GM18907 (cell line): ENCODE measurements around the gene VTN.

Source experiments
- ATAC-seq: cut with Tn5 transposase; IDR thresholded peaks from one replicate; pipeline ENCODE4 v1.9.1; 2021; ENCODE audit warnings: mild to moderate bottlenecking, moderate library complexity; ENCODE audit not compliant: unreplicated experiment

The VTN gene

DNA sequence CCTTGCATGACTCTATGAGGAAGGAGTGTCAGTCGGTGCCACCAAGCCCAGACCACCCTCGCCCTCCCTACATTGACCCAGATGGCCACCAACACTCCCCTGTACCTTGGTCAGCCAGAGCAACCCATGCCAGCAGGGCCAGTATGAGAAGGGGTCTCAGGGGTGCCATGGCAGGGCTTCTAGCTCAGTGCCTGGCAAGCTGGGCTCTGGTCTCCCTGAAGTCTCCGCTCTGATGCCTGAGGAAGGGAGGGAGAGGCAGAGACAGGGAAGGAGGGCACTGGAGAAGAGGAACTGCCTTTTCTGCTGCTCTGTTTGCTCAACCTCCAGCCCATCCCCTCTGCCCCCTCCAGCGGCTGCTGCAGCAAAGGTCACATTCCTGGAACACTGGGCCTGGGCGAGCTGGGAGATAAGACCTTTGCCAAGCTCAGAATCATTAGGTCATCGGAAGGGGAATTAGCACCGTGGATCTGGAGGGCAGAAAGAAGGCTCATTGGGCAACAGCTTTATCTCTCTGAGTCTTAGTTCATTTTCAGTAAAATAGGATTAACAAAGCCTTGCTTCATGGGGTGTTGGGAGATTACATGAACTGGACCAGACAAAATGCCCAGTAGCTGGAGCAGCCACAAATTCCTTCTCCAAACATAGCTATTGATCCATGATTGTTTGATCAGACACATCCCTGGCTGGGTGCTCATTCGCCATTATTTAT, at the start of gene VTN:
Gene VTN, minus strand, starts transcription at position 273 of the 709 bp plus-strand sequence. Its CDS starts 104 bp downstream, at position 169.
- ATAC-seq, result no peak

GRCh38 chr17:28416703-28417311, 46.7 kb upstream of the VTN start:
- peak; percentile 56 for ATAC-seq

- ATAC-seq, result no peak
Measured at GRCh38 chr17:28415886-28416285, 45.8 kb upstream of the VTN start.

DNA sequence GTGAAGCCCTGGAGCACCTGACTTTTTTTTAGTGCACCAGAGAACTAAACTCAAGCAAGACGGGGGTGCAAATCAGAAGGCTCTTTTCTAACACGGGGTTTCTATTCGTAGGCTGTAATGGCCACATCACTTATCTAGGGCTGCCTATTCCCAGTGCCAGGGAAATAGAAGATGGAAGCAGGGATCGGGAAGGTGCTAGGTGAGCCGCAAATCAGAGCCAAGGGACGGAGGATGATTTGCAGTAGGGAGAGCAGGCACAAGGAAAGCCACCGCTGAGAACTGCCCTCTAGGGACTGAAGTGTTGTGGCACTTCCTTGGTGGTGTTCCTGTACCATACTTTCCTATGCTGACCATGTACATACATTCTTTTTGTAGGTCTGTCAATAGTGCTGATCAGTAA, 43.7 kb upstream of the VTN start:
- no peak for ATAC-seq

DNA sequence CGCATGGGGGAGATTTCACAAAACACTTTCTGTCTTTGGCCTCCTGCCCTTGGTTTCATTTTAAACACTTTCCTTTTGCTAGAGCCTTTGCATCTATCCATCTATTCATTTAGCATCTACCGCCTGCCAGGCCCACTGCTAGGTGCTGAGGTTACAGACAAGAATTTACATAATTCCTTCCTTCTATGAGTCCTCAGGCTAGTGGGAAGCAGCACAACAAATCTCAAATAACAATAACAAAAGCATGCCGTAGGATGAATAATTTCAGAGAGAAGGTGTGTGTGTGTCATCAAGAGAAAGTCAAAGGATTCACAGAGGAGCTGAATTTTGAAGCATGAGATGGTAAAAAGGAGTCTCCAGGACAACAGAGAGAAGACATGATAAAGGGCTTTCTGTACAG, 42.0 kb upstream of the VTN start:
- ATAC-seq, result no peak

DNA sequence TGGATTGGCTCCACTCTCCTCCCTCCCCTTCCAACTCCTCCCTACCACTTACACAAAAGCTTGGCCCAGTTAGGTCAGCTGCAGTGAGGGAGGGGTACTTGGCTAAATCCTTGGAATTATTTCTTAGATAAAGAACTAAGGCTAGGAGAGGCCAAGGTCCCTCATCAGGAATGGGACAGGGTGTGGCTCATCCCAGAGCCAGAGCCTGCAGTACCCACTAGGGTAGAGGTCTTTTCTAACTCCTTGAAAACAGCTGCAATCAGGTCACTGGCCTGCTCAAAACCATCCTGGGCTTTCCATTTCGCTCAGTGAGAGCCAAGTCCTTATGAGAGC, 37.8 kb upstream of the VTN start:
- ATAC-seq, result no peak

DNA sequence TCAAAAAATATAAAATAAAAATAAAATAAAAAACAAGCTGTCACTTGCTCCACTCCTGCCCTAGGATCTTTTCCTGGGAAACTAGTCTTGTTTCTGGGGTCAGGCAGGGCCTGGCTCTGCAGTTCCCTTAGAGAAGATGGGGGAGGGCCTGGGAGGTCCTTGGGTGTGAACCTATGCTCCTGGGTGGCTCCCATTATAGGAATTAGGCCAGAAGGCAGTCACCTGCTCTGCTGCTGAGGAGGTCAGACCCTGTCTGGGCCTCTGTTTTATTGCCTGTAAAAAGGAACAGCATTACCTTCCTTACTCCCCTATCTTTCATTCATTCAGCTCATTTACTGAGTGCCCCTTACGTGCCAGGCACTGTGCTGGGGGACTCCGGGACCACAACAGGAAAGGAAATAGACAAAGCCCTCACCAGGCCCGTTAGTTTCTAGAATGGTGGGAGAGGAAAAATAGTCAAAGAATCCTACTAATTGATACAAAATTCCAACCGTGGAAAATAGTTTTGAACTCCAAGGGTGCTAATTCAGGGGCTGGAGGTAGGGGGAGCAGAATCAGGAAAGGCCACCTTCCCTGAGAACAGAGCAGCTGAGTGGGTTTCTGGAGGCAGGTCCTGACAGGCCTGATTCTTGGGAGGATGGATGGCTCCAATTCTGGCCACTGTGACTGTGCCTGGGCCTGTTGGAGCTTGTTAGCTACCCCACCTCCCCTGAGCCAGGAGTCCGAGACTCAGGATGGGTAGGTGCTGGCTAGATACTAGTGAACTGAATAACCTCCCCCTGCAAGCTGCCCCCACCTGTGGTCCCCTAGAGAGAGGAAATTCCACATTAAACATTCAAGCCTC, 37.2 kb upstream of the VTN start:
- ATAC-seq, result no peak

GRCh38 chr17:28406473-28406814, 36.3 kb upstream of the VTN start:
- no peak for ATAC-seq

GRCh38 chr17:28405632-28406472, 35.7 kb upstream of the VTN start, which contains the start of gene SLC46A1:
SLC46A1 (minus strand) TSS chr17:28406212; CDS start chr17:28406114, 98 bp downstream.
- peak; percentile 75 for ATAC-seq

GRCh38 chr17:28404812-28405570, 34.9 kb upstream of the VTN start:
- no peak for ATAC-seq

DNA sequence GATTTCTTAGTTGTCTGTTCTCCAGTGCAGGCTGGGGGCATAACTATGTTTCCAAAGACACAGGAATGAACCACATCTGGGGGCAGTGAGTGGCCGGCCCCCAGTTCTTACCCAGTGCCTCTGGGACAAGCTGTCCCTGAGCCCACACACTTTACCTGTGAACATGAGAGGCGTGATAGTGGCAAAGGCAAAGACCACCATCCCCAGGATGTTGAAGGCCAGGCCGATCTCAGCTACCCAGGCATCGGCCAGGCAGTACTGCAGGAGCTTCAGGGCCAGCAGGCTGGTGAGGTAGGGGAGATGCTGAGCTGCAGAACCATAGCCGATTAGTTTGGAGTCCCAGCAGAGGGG, 34.3 kb upstream of the VTN start:
- ATAC-seq, result no peak

- no peak for ATAC-seq
Measured at GRCh38 chr17:28404007-28404406, 33.9 kb upstream of the VTN start.

DNA sequence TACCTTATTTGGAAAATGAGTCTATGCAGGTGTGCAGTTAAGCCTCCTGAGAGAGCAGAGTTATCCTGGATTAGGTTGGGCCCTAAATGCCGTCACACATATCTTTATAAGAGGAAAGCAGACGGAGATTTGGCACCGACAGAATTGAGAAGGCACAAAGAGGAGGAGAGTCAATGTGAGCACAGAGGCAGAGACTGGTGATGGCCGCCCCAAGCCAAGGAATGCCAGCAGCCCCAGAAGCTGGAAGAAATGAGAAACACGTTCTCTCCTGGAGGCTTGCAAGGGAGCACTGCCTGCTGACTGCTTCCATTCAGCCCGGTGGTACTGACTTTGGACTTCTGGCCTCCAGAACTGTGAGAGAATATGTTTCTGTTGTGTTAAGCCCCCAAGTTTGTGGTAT, 32.7 kb upstream of the VTN start:
- no peak for ATAC-seq

DNA sequence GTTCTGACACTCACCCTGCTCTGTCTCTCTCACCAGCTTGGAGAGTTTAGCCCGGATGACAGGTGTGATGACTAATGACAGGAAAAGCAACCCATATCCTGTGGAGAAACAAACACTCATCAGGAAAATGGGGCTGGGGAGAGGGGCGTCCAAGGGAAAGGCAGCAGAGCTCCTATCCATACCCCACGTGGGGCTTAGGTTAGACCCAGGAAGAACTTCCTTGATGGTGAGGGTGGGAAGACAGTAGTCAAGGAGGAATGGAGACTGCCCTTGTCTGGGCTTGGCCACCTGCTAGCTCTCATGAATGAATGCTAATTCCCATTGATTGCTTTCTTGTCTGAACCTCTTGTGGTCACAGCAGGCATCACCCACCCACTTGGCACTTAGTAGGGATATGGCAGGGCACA, 32.1 kb upstream of the VTN start:
- no peak for ATAC-seq

DNA sequence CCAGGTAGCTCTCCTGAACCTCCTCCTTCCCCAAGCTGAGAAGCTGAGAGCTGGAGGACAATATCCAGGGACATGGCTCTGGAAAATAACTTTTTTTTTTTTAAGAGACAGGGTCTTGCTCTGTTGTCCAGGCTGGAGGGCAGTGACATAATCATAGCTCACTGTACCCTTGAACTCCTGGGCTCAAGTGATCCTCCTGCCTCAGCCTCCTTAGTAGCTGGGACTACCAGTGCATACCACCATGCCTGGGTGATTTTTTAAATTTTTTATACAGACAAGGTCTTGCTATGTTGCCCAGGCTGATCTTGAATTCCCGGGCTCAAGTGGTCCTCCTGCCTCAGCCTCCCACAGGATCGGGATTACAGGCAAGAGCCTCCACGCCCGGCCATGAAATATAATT, 29.7 kb upstream of the VTN start:
- no peak for ATAC-seq

DNA sequence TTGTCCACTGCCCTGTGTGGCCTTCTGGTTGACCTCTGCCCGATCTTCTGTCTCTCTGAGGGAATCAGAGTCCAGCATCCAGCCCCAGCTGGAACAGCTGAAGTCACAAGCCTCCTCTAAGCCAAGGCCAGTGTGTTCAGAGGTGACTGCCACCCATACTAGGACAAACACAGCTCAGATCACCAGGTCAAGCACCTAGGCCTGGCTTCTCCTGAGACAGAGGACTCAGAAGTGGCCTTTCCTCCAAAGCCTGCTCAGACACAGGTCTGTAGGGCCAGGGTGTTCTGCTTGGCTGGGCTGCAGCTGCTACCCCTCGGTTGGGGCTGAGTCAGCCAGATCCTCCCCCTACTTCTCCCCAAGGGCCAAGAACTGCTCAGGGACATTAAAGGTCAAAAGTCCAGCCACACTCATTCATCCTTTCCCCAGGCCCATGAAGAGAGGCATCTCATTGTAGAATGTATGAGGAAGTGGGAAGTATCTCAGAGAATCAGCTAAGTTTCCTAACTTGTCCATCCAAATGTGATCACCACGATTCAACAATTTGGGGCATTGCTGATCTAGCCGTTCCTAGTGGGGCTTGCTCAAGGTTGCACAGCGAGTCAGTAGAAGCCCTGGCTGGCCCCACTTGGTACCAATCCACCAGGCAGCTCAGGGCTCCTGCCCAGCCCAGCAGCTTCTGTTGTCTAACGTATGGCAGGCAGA, 28.3 kb upstream of the VTN start:
- ATAC-seq, result no peak

DNA sequence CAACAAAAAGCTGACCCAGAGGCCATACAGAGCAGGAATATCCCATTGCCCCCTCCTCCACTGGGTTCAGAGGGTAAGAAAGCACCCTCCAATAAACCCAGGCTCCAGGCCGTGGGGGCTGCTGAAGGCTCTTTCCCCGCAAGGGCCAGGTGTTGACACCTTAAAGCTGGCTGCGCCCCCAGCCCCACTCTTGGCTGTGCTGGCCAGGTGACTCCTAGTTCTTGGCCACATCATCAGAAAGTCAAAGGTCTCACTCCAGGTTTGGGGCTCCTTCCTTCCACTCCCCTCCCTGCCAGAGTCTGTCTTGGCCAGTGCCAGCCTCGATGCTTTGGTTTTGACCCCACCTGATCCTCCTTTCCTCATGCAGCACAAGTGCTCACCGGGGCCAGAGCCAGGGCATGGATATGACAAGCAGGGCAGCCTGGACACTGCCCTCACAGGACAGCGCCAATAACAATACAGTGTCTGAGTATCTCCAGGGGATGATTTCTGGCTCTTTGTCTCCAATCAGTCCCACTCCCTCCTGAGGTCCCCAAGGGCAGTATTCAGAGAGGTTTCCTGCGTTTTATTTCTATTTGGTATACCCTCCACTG, 27.7 kb upstream of the VTN start:
- ATAC-seq, result no peak

GRCh38 chr17:28397275-28397674, 27.2 kb upstream of the VTN start:
- ATAC-seq, result no peak

- ATAC-seq, result no peak
Measured at GRCh38 chr17:28396635-28397239, 26.6 kb upstream of the VTN start.
